Left colon (tissue), 2 donors: ENCODE measurements around the gene PHOX2B. TPM values are rescaled to one million over a fixed set of nuclear protein-coding genes. Genes with fewer than 3 reads are reported as not detected.
"Not testable (repeated sequence)": the region's sequence is repeated elsewhere in the genome, so short reads cannot be mapped to it uniquely, and the experiment has no call there.

ENCODE experiments used
- ATAC-seq: fragments of 200-7000 bp; cut with Tn5 transposase; one replicate; pipeline ENCODE4 v1.9.1; 2020; ENCODE audit warnings: mild to moderate bottlenecking, moderate library complexity
- DNase-seq, 2 donors: peaks; one replicate each; pipeline ENCODE4 v3.0.0-alpha.2; 2020
- intact Hi-C, 2 donors: fragments of 100-400 bp; cut with DNase I in 1 of 2; cut with micrococcal nuclease in 1 of 2; formaldehyde crosslinking; loops; one replicate each; pipeline versions ENCODE4 v1.11.2 to v1.14.0; 2022; cut with DNase I, micrococcal nuclease
- total RNA-seq, 2 donors: library from RNA; stranded (reverse); fragmentation: NEBNext Ultra II Directional; extraction: Animal tissue kit (Norgen Biotek cat#: 25700); gene quantifications; one replicate each; pipeline ENCODE4 v1.2.1, GENCODE V29; 2021
- donor health status: DM: no; HTN: no; CAD: no.
- donor health status: DM: yes; HTN: yes; CAD: no.

The PHOX2B gene
- total RNA-seq, 2 donors from 2014 or later, result 0.09 to 0.73 TPM

GRCh38 chr4:41750121-41750625, 1.6 kb upstream of the PHOX2B start:
- ATAC-seq (no peak), DNase-seq (no peak)
- intact Hi-C loops, result no loop called here

- intact Hi-C loops, result no loop called here
- no peak for DNase-seq
- no peak for ATAC-seq
These were observed 1.1 kb upstream of the PHOX2B start for GRCh38 chr4:41749631-41750039.

- DNase-seq, result no peak
- no peak for ATAC-seq
- intact Hi-C loops, result no loop called here
These were observed 403 bp downstream of the PHOX2B start for GRCh38 chr4:41748074-41748570.

GRCh38 chr4:41747230-41748055, 1.1 kb downstream of the PHOX2B start:
- no peak for DNase-seq
- intact Hi-C loops, result no loop called here
- no peak for ATAC-seq

- DNase-seq (no peak), ATAC-seq (no peak)
- intact Hi-C loops, result no loop called here
These were observed 1.9 kb downstream of the PHOX2B start for GRCh38 chr4:41746440-41747229.

- ATAC-seq (no peak), DNase-seq (no peak)
- intact Hi-C loops, result no loop called here
These were observed 2.5 kb downstream of the PHOX2B start for GRCh38 chr4:41746025-41746439.

- ATAC-seq, result no peak
- intact Hi-C loops, result no loop called here
- no peak for DNase-seq
These were observed 3.1 kb downstream of the PHOX2B start for GRCh38 chr4:41745292-41746024.

GRCh38 chr4:41744572-41745291, 3.8 kb downstream of the PHOX2B start:
- ATAC-seq (no peak), DNase-seq (no peak)
- intact Hi-C loops, result no loop called here

GRCh38 chr4:41741354-41741753, 7.2 kb downstream of the PHOX2B start:
- DNase-seq, result no peak
- intact Hi-C loops, result no loop called here
- no peak for ATAC-seq

GRCh38 chr4:41737491-41737890, 11.0 kb downstream of the PHOX2B start:
- ATAC-seq, DNase-seq, intact Hi-C loops: not testable (repeated sequence)

- intact Hi-C loops, result no loop called here
- ATAC-seq (no peak), DNase-seq (no peak)
These were observed 14.2 kb downstream of the PHOX2B start for GRCh38 chr4:41734371-41734770.

- ATAC-seq, result no peak
- no peak for DNase-seq
These were observed 16.9 kb downstream of the PHOX2B start for GRCh38 chr4:41731569-41732126.

GRCh38 chr4:41728573-41728913, 20.0 kb downstream of the PHOX2B start:
- no peak for DNase-seq
- intact Hi-C loops, result no loop called here
- no peak for ATAC-seq

More at GRCh38 chr4:41731569-41732126, 16.9 kb downstream of the PHOX2B start:
- intact Hi-C loops, result no loop called here

GRCh38 chr4:41727861-41728572, 20.5 kb downstream of the PHOX2B start:
- intact Hi-C loops, result no loop called here
- DNase-seq (no peak), ATAC-seq (no peak)

- intact Hi-C loops, result no loop called here
- no peak for DNase-seq
- ATAC-seq, result no peak
These were observed 23.3 kb downstream of the PHOX2B start for GRCh38 chr4:41725254-41725653.

- intact Hi-C loops, result no loop called here
- DNase-seq (no peak), ATAC-seq (no peak)
These were observed 25.2 kb downstream of the PHOX2B start for GRCh38 chr4:41723286-41723685.

- DNase-seq, result no peak
- intact Hi-C loops, result no loop called here
- ATAC-seq, result no peak
These were observed 26.3 kb downstream of the PHOX2B start for GRCh38 chr4:41722181-41722580.

- intact Hi-C loops, result no loop called here
- ATAC-seq (no peak), DNase-seq (no peak)
These were observed 29.1 kb downstream of the PHOX2B start for GRCh38 chr4:41719417-41719816.
